DOHH2 (cell line): ENCODE data around the gene HAVCR1.

Source experiments
- CTCF ChIP-seq: fragments of 200-600 bp; sonication (generic); IDR thresholded peaks from one replicate; pipeline ENCODE4 v1.5.1; 2014; ENCODE audit warnings: antibody characterized with exemption, mild to moderate bottlenecking, low read depth, low read length; ENCODE audit not compliant: poor library complexity, severe bottlenecking
- EZH2phosphoT487 ChIP-seq: fragments of 200-600 bp; sonication (generic); IDR thresholded peaks from 2 replicates; pipeline ENCODE4 v1.6.1; 2017; ENCODE audit warnings: borderline replicate concordance, mild to moderate bottlenecking, antibody characterized with exemption, low read length, moderate library complexity, mixed read lengths

DNA sequence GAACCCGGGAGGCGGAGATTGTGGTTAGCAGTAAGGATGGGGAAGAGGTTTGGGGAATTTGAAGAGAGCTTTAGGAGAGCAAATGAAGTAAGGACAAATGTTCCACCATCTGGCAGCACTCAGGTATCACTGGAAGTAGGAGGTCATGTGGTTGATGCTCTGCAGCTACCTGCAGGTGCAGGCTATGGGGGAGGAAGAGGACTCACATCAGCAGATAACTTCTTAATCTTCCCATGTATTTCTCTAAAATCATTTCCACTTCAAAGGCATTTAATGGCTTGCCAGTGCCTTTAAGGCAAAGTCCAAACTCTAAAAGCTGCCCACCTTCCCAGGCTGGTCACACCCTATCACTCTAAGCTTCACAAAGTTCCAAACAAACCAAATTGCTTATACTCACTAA is 8.1 kb upstream of the HAVCR1 start:
- TF ChIP-seq CTCF (no peak), EZH2phosphoT487 (no peak)
